Endothelial cell (in vitro differentiated cells): Measurements from ENCODE around the gene NHLH2. TPM values are rescaled to one million over a fixed set of nuclear protein-coding genes. Genes with fewer than 3 reads are reported as not detected.

Experiments
- DNase-seq: peaks from one replicate; pipeline ENCODE4 v3.0.0; 2021; ENCODE audit warnings: low spot score
- H3K27ac Mint-ChIP-seq: one replicate; pipeline ENCODE4 v1.8.0; 2021; ENCODE audit warnings: mixed read lengths, inconsistent platforms; ENCODE audit not compliant: unreplicated experiment
- H3K27me3 Mint-ChIP-seq: one replicate; pipeline ENCODE4 v1.8.0; 2021; ENCODE audit warnings: mild to moderate bottlenecking, moderate library complexity, mixed read lengths, inconsistent platforms; ENCODE audit not compliant: unreplicated experiment
- H3K36me3 Mint-ChIP-seq: one replicate; pipeline ENCODE4 v1.8.0; 2021; ENCODE audit warnings: mild to moderate bottlenecking, low read depth, mixed read lengths, inconsistent platforms; ENCODE audit not compliant: unreplicated experiment
- H3K4me1 Mint-ChIP-seq: one replicate; pipeline ENCODE4 v1.8.0; 2021; ENCODE audit warnings: mild to moderate bottlenecking, mixed read lengths, inconsistent platforms; ENCODE audit not compliant: unreplicated experiment
- H3K4me3 Mint-ChIP-seq: one replicate; pipeline ENCODE4 v1.8.0; 2021; ENCODE audit warnings: mild to moderate bottlenecking, mixed read lengths, inconsistent platforms; ENCODE audit not compliant: unreplicated experiment
- H3K9me3 Mint-ChIP-seq: one replicate; pipeline ENCODE4 v1.8.0; 2021; ENCODE audit warnings: mixed read lengths, inconsistent platforms; ENCODE audit not compliant: unreplicated experiment
- total RNA-seq: library from RNA; stranded (reverse); fragmentation: NEBNext Ultra II Directional; extraction: Animal tissue kit (Norgen Biotek cat#: 25700); gene quantifications from one replicate; pipeline ENCODE4 v1.2.1, GENCODE V29; 2021; ENCODE audit not compliant: unreplicated experiment
- TF ChIP-seq, protein P1 (sequence below): fragments of 200-600 bp; sonication (generic); IDR thresholded peaks from one replicate; pipeline ENCODE4 v1.5.0; 2021; ENCODE audit warnings: antibody characterized with exemption; ENCODE audit not compliant: unreplicated experiment

NHLH2 gene
- total RNA-seq, 1 donor from 2014 or later = 2.3 TPM

DNA sequence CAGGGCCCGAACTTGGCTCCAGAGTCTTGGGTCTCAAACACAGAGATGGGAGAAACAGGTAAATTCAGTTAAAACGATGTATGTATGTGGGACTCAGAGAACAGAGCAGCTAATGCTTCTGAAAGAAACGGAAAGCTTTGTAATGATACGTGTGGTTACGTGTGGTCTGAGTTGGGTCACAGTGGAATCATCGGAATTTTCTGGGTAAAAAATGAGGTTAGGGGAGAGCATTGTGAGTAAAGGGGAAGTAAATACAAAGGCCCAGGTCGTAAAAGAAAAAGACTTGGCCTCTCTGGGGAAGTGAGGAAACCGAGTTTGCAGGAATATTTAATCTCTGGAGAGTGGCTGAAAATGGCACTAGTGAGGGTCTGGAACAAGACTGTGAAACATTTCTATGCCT, 8.3 kb downstream of the NHLH2 start:
- no peak for DNase-seq
- Mint-ChIP-seq H3K9me3 (no peaks in the 10 kb centered on the region), H3K36me3 (no peaks in the 10 kb centered on the region), H3K4me3 (no peak overlapping the region), H3K4me1 (peaks cover 21% of the 10 kb centered on the region), H3K27ac (no peak overlapping the region), H3K27me3 (peaks cover 2% of the 10 kb centered on the region)
- TF ChIP-seq, protein P1, sequence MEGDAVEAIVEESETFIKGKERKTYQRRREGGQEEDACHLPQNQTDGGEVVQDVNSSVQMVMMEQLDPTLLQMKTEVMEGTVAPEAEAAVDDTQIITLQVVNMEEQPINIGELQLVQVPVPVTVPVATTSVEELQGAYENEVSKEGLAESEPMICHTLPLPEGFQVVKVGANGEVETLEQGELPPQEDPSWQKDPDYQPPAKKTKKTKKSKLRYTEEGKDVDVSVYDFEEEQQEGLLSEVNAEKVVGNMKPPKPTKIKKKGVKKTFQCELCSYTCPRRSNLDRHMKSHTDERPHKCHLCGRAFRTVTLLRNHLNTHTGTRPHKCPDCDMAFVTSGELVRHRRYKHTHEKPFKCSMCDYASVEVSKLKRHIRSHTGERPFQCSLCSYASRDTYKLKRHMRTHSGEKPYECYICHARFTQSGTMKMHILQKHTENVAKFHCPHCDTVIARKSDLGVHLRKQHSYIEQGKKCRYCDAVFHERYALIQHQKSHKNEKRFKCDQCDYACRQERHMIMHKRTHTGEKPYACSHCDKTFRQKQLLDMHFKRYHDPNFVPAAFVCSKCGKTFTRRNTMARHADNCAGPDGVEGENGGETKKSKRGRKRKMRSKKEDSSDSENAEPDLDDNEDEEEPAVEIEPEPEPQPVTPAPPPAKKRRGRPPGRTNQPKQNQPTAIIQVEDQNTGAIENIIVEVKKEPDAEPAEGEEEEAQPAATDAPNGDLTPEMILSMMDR = no peak

DNA sequence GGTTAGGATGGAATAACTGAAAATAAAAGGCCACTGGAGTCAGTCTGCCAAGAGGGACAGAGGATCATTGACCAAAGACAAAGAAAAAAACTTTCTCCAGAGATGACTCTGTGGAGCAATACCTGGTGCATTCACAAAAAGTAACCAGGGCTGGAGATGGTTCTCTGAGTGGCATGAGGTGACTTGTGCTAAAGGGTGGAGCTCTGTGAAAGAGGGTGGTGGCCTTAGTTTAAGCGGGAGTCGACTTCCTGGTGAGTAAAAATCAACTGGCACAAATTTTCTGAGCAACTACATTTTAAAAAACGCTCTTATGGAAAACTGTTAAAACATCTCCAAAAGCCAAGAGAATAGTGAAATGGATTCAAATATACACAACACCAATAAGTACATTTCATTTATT, 10.0 kb downstream of the NHLH2 start:
- no peak for DNase-seq

DNA sequence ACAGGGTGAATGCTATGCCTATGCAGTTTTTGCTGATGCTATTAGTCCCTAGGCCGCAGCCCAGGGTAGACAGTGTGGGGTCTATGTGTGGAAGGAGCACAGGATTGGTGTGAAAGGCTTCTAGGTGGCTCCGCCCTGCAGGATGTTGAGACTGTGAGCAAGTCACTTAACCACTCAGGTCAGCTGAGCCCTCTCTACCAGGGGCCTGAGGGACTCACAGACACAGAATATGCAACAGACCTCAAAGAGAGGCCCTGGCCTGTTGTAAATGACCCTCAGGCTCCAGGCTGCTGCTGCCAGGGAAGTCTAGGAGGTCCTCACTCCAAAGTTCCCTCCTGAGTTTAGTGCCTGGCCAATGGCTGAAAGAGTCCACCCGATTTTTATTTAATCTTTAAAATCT, 11.0 kb downstream of the NHLH2 start:
- H3K4me1 Mint-ChIP-seq = peaks cover 37% of the 10 kb centered on the region

More for the DNA sequence above, 10.0 kb downstream of the NHLH2 start:
- TF ChIP-seq, protein P1 = no peak
- Mint-ChIP-seq H3K27me3 (peaks cover 2% of the 10 kb centered on the region), H3K4me3 (no peak overlapping the region), H3K9me3 (peaks cover 2% of the 10 kb centered on the region), H3K27ac (no peak overlapping the region), H3K36me3 (no peaks in the 10 kb centered on the region), H3K4me1 (peaks cover 34% of the 10 kb centered on the region)

DNA sequence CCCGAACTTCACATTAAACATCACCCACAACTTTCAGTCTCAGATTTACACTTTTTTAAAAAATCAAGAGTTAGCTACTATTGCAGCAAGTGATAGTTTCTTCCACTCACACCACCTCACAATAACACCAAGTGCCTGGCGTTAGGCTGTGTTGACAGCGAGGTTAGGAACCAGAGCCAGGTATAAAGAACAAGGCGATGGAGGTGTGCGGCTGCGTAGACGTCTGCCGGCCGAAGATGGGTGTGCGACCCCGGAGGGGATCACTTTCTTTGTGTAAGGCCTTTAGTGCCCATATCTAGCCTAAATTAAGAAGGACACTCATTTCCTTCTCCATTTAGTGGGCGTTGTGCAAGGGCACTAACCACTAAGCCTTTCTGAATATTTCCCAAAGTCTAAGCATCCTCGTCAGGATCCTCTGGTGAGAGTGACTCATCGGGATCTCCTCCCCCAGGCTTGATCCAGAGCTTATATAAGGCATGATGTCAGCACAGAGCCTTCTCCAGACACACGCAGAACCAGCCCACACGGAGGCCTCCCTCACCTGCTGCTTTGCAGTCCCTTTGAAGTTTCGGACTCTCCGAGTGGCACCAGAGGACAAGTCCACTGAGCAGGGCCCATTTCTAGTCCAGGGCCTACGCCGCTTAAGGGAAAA, 11.8 kb downstream of the NHLH2 start:
- Mint-ChIP-seq H3K4me3 (peak overlapping the region; percentile 90), H3K27me3 (peaks cover 2% of the 10 kb centered on the region), H3K27ac (peak overlapping the region; percentile 80), H3K9me3 (peaks cover 4% of the 10 kb centered on the region), H3K36me3 (no peaks in the 10 kb centered on the region), H3K4me1 (peaks cover 35% of the 10 kb centered on the region)
- TF ChIP-seq, protein P1 = no peak
- DNase-seq = no peak

More for the DNA sequence above, 11.0 kb downstream of the NHLH2 start:
- peaks cover 2% of the 10 kb centered on the region for H3K27me3 Mint-ChIP-seq
- H3K36me3 Mint-ChIP-seq = no peaks in the 10 kb centered on the region
- TF ChIP-seq, protein P1 = no peak
- H3K9me3 Mint-ChIP-seq = peaks cover 4% of the 10 kb centered on the region
- H3K27ac Mint-ChIP-seq = no peak overlapping the region
- no peak for DNase-seq
- no peak overlapping the region for H3K4me3 Mint-ChIP-seq

GRCh38 chr1:115828101-115829022, 12.6 kb downstream of the NHLH2 start:
- peaks cover 4% of the 10 kb centered on the region for H3K9me3 Mint-ChIP-seq
- H3K4me1 Mint-ChIP-seq = peaks cover 32% of the 10 kb centered on the region
- DNase-seq = peak; percentile 52
- H3K36me3 Mint-ChIP-seq = no peaks in the 10 kb centered on the region
- peak overlapping the region; percentile 90 for H3K4me3 Mint-ChIP-seq
- peaks cover 2% of the 10 kb centered on the region for H3K27me3 Mint-ChIP-seq
- H3K27ac Mint-ChIP-seq = peak overlapping the region; percentile 80
- TF ChIP-seq, protein P1 = no peak
